Endothelial cell of umbilical vein (primary cell): ENCODE data around the gene ACSM4.

Source experiments
- CTCF ChIP-seq, 2 donors: IDR thresholded peaks; 1 replicate in 1 of 2; 2 replicates in 1 of 2; pipeline ENCODE4 v1.5.1; 2011; ENCODE audit warnings: low read length in 2 of 2, mild to moderate bottlenecking in 2 of 2, moderate library complexity in 2 of 2, control low read depth in 1 of 2, inconsistent platforms in 1 of 2, low read depth in 1 of 2; ENCODE audit not compliant: insufficient read depth in 1 of 2; ENCODE audit errors: extremely low read depth in 1 of 2
- EZH2 ChIP-seq: IDR thresholded peaks from 2 replicates; pipeline ENCODE4 v1.6.1; 2012; ENCODE audit warnings: borderline replicate concordance, low read depth, mild to moderate bottlenecking, moderate library complexity, low read length, inconsistent platforms; ENCODE audit not compliant: severe bottlenecking
- FOS ChIP-seq: IDR thresholded peaks from 2 replicates; pipeline ENCODE4 v1.6.1; 2011; ENCODE audit warnings: mild to moderate bottlenecking, low read length, moderate library complexity, borderline replicate concordance; ENCODE audit not compliant: insufficient read depth
- GATA2 ChIP-seq: IDR thresholded peaks from 2 replicates; pipeline ENCODE4 v1.7.0; 2011; ENCODE audit warnings: low read depth, mild to moderate bottlenecking, moderate library complexity, mixed read lengths, low read length; ENCODE audit not compliant: insufficient read length, insufficient read depth
- JUN ChIP-seq: IDR thresholded peaks from 2 replicates; pipeline ENCODE4 v1.6.1; 2011; ENCODE audit warnings: borderline replicate concordance, low read depth; ENCODE audit not compliant: insufficient read length, insufficient read depth
- MYC ChIP-seq: IDR thresholded peaks from one replicate; pipeline ENCODE4 v1.6.1; 2011; ENCODE audit warnings: mild to moderate bottlenecking, low read depth, low read length
- POLR2A ChIP-seq: IDR thresholded peaks from 2 replicates; pipeline ENCODE4 v1.6.1; 2012; ENCODE audit warnings: low read depth, mild to moderate bottlenecking, control low read depth, low read length
- POLR2AphosphoS5 ChIP-seq: IDR thresholded peaks from 2 replicates; pipeline ENCODE4 v1.6.1; 2012; ENCODE audit warnings: low read depth, mild to moderate bottlenecking, control low read depth, low read length, moderate library complexity; ENCODE audit not compliant: insufficient read depth
- TF ChIP-seq, protein P1 (sequence below): IDR thresholded peaks from 2 replicates; pipeline ENCODE4 v1.6.1; 2011; ENCODE audit not compliant: insufficient read depth, insufficient read length

- TF ChIP-seq MYC (no peak), CTCF (IDR thresholded peaks at IDR 0.05; ENCODE audit: extremely low read depth in 1 of 2, insufficient read depth in 1 of 2, low read depth in 1 of 2, low read length in 2 of 2) (peak; percentile 71 to 73), JUN (no peak), POLR2AphosphoS5 (no peak), POLR2A (no peak), GATA2 (no peak), EZH2 (no peak), FOS (no peak)
- TF ChIP-seq, protein P1, sequence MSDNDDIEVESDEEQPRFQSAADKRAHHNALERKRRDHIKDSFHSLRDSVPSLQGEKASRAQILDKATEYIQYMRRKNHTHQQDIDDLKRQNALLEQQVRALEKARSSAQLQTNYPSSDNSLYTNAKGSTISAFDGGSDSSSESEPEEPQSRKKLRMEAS: no peak
Measured at GRCh38 chr12:7374423-7375144, 70.7 kb downstream of the ACSM4 start.
